Neural cell (in vitro differentiated cells): ENCODE results near the gene ADD3. TPM values are rescaled to one million over a fixed set of nuclear protein-coding genes. Genes with fewer than 3 reads are reported as not detected.

Experiments
- H2AFZ ChIP-seq: fragments of 200-600, 300-800 bp; sonication (generic), shearing (Covaris generic); 2 replicates; pipeline ENCODE4 v1.6.0; 2014; ENCODE audit warnings: low read depth, mild to moderate bottlenecking, antibody characterized with exemption, low read length, moderate library complexity
- H3F3A ChIP-seq: fragments of 200-600 bp; shearing (Covaris generic); 2 replicates; pipeline ENCODE4 v1.6.1; 2016; ENCODE audit warnings: mild to moderate bottlenecking, moderate library complexity, mixed read lengths, antibody characterized with exemption, low read length; ENCODE audit not compliant: insufficient read depth, poor library complexity, severe bottlenecking
- H3K27ac ChIP-seq: fragments of 200-600, 300-800 bp; sonication (generic), shearing (Covaris generic); 2 replicates; pipeline ENCODE4 v1.5.1; 2014; ENCODE audit warnings: mild to moderate bottlenecking, low read length, moderate library complexity
- H3K27me3 ChIP-seq: fragments of 300-800, 200-600 bp; sonication (generic), shearing (Covaris generic); 2 replicates; pipeline ENCODE4 v1.6.0; 2014; ENCODE audit warnings: mild to moderate bottlenecking, low read depth, low read length, moderate library complexity; ENCODE audit not compliant: insufficient read depth
- H3K36me3 ChIP-seq: fragments of 300-800, 200-600 bp; sonication (generic), shearing (Covaris generic); 2 replicates; pipeline ENCODE4 v1.5.1; 2014; ENCODE audit warnings: mild to moderate bottlenecking, antibody characterized with exemption, low read length, moderate library complexity; ENCODE audit not compliant: insufficient read depth
- H3K4me2 ChIP-seq: fragments of 300-800, 200-600 bp; sonication (generic), shearing (Covaris generic); 2 replicates; pipeline ENCODE4 v1.6.0; 2014; ENCODE audit warnings: mild to moderate bottlenecking, low read length
- H3K4me3 ChIP-seq: fragments of 300-800, 200-600 bp; sonication (generic), shearing (Covaris generic); 2 replicates; pipeline ENCODE4 v1.5.1; 2014; ENCODE audit warnings: mild to moderate bottlenecking, low read length, moderate library complexity
- H3K79me2 ChIP-seq: fragments of 200-600 bp; shearing (Covaris generic); replicated peaks from 2 replicates; pipeline ENCODE4 v1.6.0; 2014; ENCODE audit warnings: mild to moderate bottlenecking, low read length, moderate library complexity; ENCODE audit not compliant: insufficient read depth
- H3K9ac ChIP-seq: fragments of 300-800, 200-600 bp; sonication (generic), shearing (Covaris generic); 2 replicates; pipeline ENCODE4 v1.6.1; 2016; ENCODE audit warnings: mild to moderate bottlenecking, low read length, mixed read lengths
- H3K9me2 ChIP-seq: fragments of 200-600 bp; shearing (Covaris generic); 2 replicates; pipeline ENCODE4 v1.6.1; 2016; ENCODE audit warnings: mild to moderate bottlenecking, low read length, mixed read lengths; ENCODE audit not compliant: insufficient read depth
- H3K9me3 ChIP-seq: fragments of 200-600, 300-800 bp; sonication (generic), shearing (Covaris generic); 2 replicates; pipeline ENCODE4 v1.6.1; 2016; ENCODE audit warnings: mild to moderate bottlenecking, mixed run types, low read length, moderate library complexity, mixed read lengths
- H4K20me1 ChIP-seq: fragments of 200-600 bp; shearing (Covaris generic); 2 replicates; pipeline ENCODE4 v1.6.1; 2016; ENCODE audit warnings: mild to moderate bottlenecking, mixed run types; ENCODE audit not compliant: insufficient read depth
- CTCF ChIP-seq: fragments of 450-650 bp; IDR thresholded peaks from 2 replicates; pipeline ENCODE4 v1.5.1; 2014; ENCODE audit warnings: antibody characterized with exemption, mild to moderate bottlenecking, moderate library complexity; ENCODE audit not compliant: poor library complexity, severe bottlenecking
- EP300 ChIP-seq: fragments of 450-650 bp; conservative IDR thresholded peaks from 2 replicates; pipeline ENCODE4 v1.6.1; 2014; ENCODE audit warnings: antibody characterized with exemption, mild to moderate bottlenecking, moderate library complexity; ENCODE audit not compliant: poor library complexity, severe bottlenecking
- EZH2 ChIP-seq: fragments of 200-600, 300-800 bp; shearing (Covaris generic), sonication (generic); IDR thresholded peaks from 2 replicates; pipeline ENCODE4 v1.6.1; 2014; ENCODE audit warnings: antibody characterized with exemption, low read length, borderline replicate concordance, mild to moderate bottlenecking; ENCODE audit not compliant: insufficient read depth, poor library complexity, severe bottlenecking
- MXI1 ChIP-seq: fragments of 450-650 bp; conservative IDR thresholded peaks from 2 replicates; pipeline ENCODE4 v1.6.1; 2014; ENCODE audit warnings: antibody characterized with exemption, mild to moderate bottlenecking; ENCODE audit not compliant: poor library complexity, severe bottlenecking
- POLR2AphosphoS5 ChIP-seq: IDR thresholded peaks from 2 replicates; pipeline ENCODE4 v1.6.1; 2012
- RAD21 ChIP-seq: fragments of 450-650 bp; conservative IDR thresholded peaks from 2 replicates; pipeline ENCODE4 v1.6.1; 2014; ENCODE audit warnings: antibody characterized with exemption, mild to moderate bottlenecking, moderate library complexity
- REST ChIP-seq: IDR thresholded peaks from 2 replicates; pipeline ENCODE4 v1.6.1; 2012; ENCODE audit warnings: borderline replicate concordance
- SMC3 ChIP-seq: fragments of 450-650 bp; conservative IDR thresholded peaks from 2 replicates; pipeline ENCODE4 v1.6.1; 2014; ENCODE audit warnings: antibody characterized with exemption, mild to moderate bottlenecking, moderate library complexity; ENCODE audit not compliant: poor library complexity
- TAF1 ChIP-seq: IDR thresholded peaks from 2 replicates; pipeline ENCODE4 v1.6.1; 2012; ENCODE audit warnings: low read depth
- polyA plus RNA-seq: library from polyadenylated mRNA; depleted of rRNA; stranded (reverse); fragments of >200 nt; gene quantifications from 2 replicates; pipeline ENCODE4 v1.2.3, GENCODE V29; 2014

The ADD3 gene
- polyA plus RNA-seq, 1 donor from 2014 or later = 40.6 TPM

- Histone ChIP-seq H3K27me3 (no peaks in the 10 kb centered on the region), H3K4me2 (no peak overlapping the region), H3K4me3 (no peak overlapping the region), H2AFZ (no peak overlapping the region), H3K79me2 (no peaks in the 10 kb centered on the region), H3K9ac (no peak overlapping the region), H3K9me3 (peaks cover 3% of the 10 kb centered on the region), H3K36me3 (no peaks in the 10 kb centered on the region), H3F3A (no peaks in the 10 kb centered on the region), H4K20me1 (no peaks in the 10 kb centered on the region), H3K27ac (no peak overlapping the region), H3K9me2 (no peaks in the 10 kb centered on the region)
- TF ChIP-seq EZH2 = no peak
- no peak for TF ChIP-seq RAD21
- no peak for TF ChIP-seq SMC3
- TF ChIP-seq REST = no peak
- TF ChIP-seq CTCF = no peak
Measured at GRCh38 chr10:110160522-110160921, 152.7 kb downstream of the ADD3 start.

DNA sequence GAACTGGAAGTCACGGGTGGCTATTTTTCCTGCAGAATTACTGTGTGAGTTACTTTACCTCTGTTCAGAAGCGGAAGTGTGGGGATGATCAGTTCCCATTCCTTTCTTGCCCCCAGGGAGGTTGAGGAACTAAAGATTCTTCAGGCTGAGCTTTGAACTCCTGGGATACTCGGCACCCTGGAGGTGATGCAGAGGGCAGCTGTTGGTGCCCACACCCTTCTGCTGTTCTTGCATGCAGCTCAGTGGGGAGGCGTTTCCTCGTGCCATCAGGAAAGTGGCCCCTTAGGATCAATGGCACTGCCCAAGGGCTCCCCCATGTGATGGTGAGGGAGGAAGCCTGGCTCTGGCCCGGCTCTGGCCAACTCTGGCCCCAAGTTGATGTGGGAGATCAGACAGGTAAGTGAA, 155.0 kb downstream of the ADD3 start:
- H3K9me2 ChIP-seq = no peaks in the 10 kb centered on the region
- no peaks in the 10 kb centered on the region for H4K20me1 ChIP-seq
- H3K36me3 ChIP-seq = no peaks in the 10 kb centered on the region
- peaks cover 3% of the 10 kb centered on the region for H3K9me3 ChIP-seq
- no peak overlapping the region for H3K4me2 ChIP-seq
- H3K9ac ChIP-seq = no peak overlapping the region
- no peak overlapping the region for H2AFZ ChIP-seq
- H3F3A ChIP-seq = no peaks in the 10 kb centered on the region
- H3K79me2 ChIP-seq = no peaks in the 10 kb centered on the region
- H3K4me3 ChIP-seq = no peak overlapping the region
- TF ChIP-seq CTCF (no peak), RAD21 (no peak), MXI1 (no peak), EP300 (no peak), EZH2 (no peak), REST (no peak), TAF1 (no peak), POLR2AphosphoS5 (no peak), SMC3 (no peak)
- H3K27ac ChIP-seq = no peak overlapping the region
- peaks cover 8% of the 10 kb centered on the region for H3K27me3 ChIP-seq
